Subcutaneous adipose tissue (tissue), 4 donors: Measurements from ENCODE around the gene PAN3. TPM values are rescaled to one million over a fixed set of nuclear protein-coding genes. Genes with fewer than 3 reads are reported as not detected.

Source experiments
- CTCF ChIP-seq: fragments of 450-650 bp; IDR thresholded peaks from one replicate; pipeline ENCODE4 v1.5.1; 2016; ENCODE audit warnings: low read depth, mild to moderate bottlenecking, control low read depth, antibody characterized with exemption, moderate library complexity
- total RNA-seq, 4 donors: library from RNA; depleted of rRNA; stranded (reverse); fragments of >200 nt; gene quantifications; one replicate each; pipeline ENCODE4 v1.1.0, GENCODE V29; 2016

PAN3 gene
- total RNA-seq, 4 donors from 2014 or later = 36.0 to 46.3 (median 44.0) TPM

- TF ChIP-seq CTCF = no peak
Measured at GRCh38 chr13:28128030-28128429, 10.3 kb upstream of the PAN3 start.

GRCh38 chr13:28128926-28129325 is 9.4 kb upstream of the PAN3 start:
- TF ChIP-seq CTCF = no peak

GRCh38 chr13:28129911-28130693 is 8.2 kb upstream of the PAN3 start:
- no peak for TF ChIP-seq CTCF

- TF ChIP-seq CTCF = no peak
Measured at GRCh38 chr13:28131646-28132045, 6.7 kb upstream of the PAN3 start.

- TF ChIP-seq CTCF = no peak
Measured at GRCh38 chr13:28136916-28137315, 1.4 kb upstream of the PAN3 start.

- no peak for TF ChIP-seq CTCF
Measured at GRCh38 chr13:28137596-28137995, 749 bp upstream of the PAN3 start.

GRCh38 chr13:28138756-28139470 is 568 bp downstream of the PAN3 start:
- TF ChIP-seq CTCF = no peak
